Esophagus muscularis mucosa (tissue), 4 donors: Measurements from ENCODE around the gene ACSS1. TPM values are rescaled to one million over a fixed set of nuclear protein-coding genes. Genes with fewer than 3 reads are reported as not detected.

Source experiments
- DNase-seq: peaks from one replicate; pipeline ENCODE4 v3.0.0-alpha.2; 2017; ENCODE audit errors: extremely low spot score
- H3K27ac ChIP-seq, 4 donors: fragments of 200-600 bp; sonication (generic); replicated peaks in 1 of 4; 1 replicate in 3 of 4; 2 replicates in 1 of 4; pipeline ENCODE4 v1.5.1; 2016 to 2019; ENCODE audit warnings: mild to moderate bottlenecking in 1 of 4
- H3K27me3 ChIP-seq, 4 donors: fragments of 200-600 bp; sonication (generic); one replicate each; pipeline versions ENCODE4 v1.5.1 to v1.6.0; 2016 to 2019
- H3K36me3 ChIP-seq, 4 donors: fragments of 200-600 bp; sonication (generic); one replicate each; pipeline ENCODE4 v1.5.1; 2016 to 2019
- H3K4me1 ChIP-seq, 4 donors: fragments of 200-600 bp; sonication (generic); one replicate each; pipeline ENCODE4 v1.5.1; 2016 to 2019
- H3K4me3 ChIP-seq, 4 donors: fragments of 200-600 bp; sonication (generic); 1 replicate in 2 of 4; 2 replicates in 2 of 4; pipeline ENCODE4 v1.5.1; 2016 to 2019; ENCODE audit warnings: mild to moderate bottlenecking in 4 of 4, moderate library complexity in 1 of 4
- H3K9me3 ChIP-seq, 4 donors: fragments of 200-600 bp; sonication (generic); 1 replicate in 3 of 4; 2 replicates in 1 of 4; pipeline ENCODE4 v1.5.1; 2016 to 2019
- CTCF ChIP-seq, 3 experiments: fragments of 200-600 bp in 2 of 3; fragments of 450-650 bp in 1 of 3; sonication (generic) in 2 of 3; IDR thresholded peaks; one replicate each; pipeline ENCODE4 v1.5.1; 2017 to 2019; ENCODE audit warnings: antibody characterized with exemption in 3 of 3, mild to moderate bottlenecking in 2 of 3, moderate library complexity in 1 of 3
- EP300 ChIP-seq: sonication (generic); formaldehyde crosslinking; IDR thresholded peaks from one replicate; pipeline ENCODE4 v1.6.1; 2017; ENCODE audit warnings: antibody characterized with exemption
- POLR2A ChIP-seq: fragments of 450-650 bp; IDR thresholded peaks from one replicate; pipeline ENCODE4 v1.6.1; 2017; ENCODE audit warnings: antibody characterized with exemption, moderate library complexity, mild to moderate bottlenecking, low read depth
- POLR2AphosphoS5 ChIP-seq, 2 donors: sonication (generic); formaldehyde crosslinking; IDR thresholded peaks; one replicate each; pipeline ENCODE4 v1.6.1; 2017; ENCODE audit warnings: antibody characterized with exemption in 2 of 2
- WGBS: methylation state at CpG from one replicate; pipeline ENCODE4 v1.1.5; 2018; 5-methylcytosine and 5-hydroxymethylcytosine counted together
- intact Hi-C: fragments of 100-400 bp; cut with DNase I; formaldehyde crosslinking; loops from one replicate; pipeline ENCODE4 v1.15.1; 2023
- total RNA-seq, 4 donors: library from RNA; depleted of rRNA; stranded (reverse); fragments of >200 nt; gene quantifications; one replicate each; pipeline versions ENCODE4 v1.1.0 to v1.2.1, GENCODE V29; 2016

ACSS1 gene
- total RNA-seq, 4 donors from 2014 or later: 36.6 to 154 (median 65.3) TPM

GRCh38 chr20:25040438-25040831, 17.5 kb downstream of the ACSS1 start:
- peak overlapping the region in 3 of 4 donors; percentile 2 to 28 (median 17) for H3K4me3 ChIP-seq
- intact Hi-C loops: loop anchor here (5.0 kb wide), 1 partner anchor 38 kb away; no protein-coding TSS in a partner anchor
- no peak for DNase-seq

GRCh38 chr20:25039697-25040437, 18.1 kb downstream of the ACSS1 start:
- peak overlapping the region; percentile 83 to 92 (median 88) for H3K27ac ChIP-seq
- WGBS: 21% methylated on average over 9 of the region's 9 CpGs
- peaks cover 0 to 5% (median 0%) of the 10 kb centered on the region in 4 donors for H3K36me3 ChIP-seq
- H3K27me3 ChIP-seq: no peaks in the 10 kb centered on the region
- TF ChIP-seq EP300 (peak; percentile 70), POLR2AphosphoS5 (IDR thresholded peaks at IDR 0.05) (peak; percentile 93 to 97), POLR2A (no peak), CTCF (IDR thresholded peaks at IDR 0.05) (no peak)
- peaks cover 97 to 100% (median 99%) of the 10 kb centered on the region in 4 donors for H3K4me1 ChIP-seq
- H3K4me3 ChIP-seq: peak overlapping the region in 3 of 4 donors; percentile 2 to 28 (median 17)
- DNase-seq: peak; percentile 98
- H3K9me3 ChIP-seq: no peaks in the 10 kb centered on the region
- intact Hi-C loops: loop anchor here (5.0 kb wide), 1 partner anchor 38 kb away; no protein-coding TSS in a partner anchor

More at GRCh38 chr20:25040438-25040831, 17.5 kb downstream of the ACSS1 start:
- TF ChIP-seq CTCF (IDR thresholded peaks at IDR 0.05) (no peak), EP300 (no peak), POLR2AphosphoS5 (IDR thresholded peaks at IDR 0.05) (peak in 1 of 2 donors; percentile 49), POLR2A (no peak)
- H3K27ac ChIP-seq: peak overlapping the region; percentile 83 to 92 (median 88)
- peaks cover 100% of the 10 kb centered on the region in 4 donors for H3K4me1 ChIP-seq
- no peaks in the 10 kb centered on the region for H3K27me3 ChIP-seq
- H3K36me3 ChIP-seq: peaks cover 0 to 11% (median 4%) of the 10 kb centered on the region in 4 donors
- 26% methylated on average over 6 of the region's 6 CpGs for WGBS
- no peaks in the 10 kb centered on the region for H3K9me3 ChIP-seq

GRCh38 chr20:25038591-25039015, 19.3 kb downstream of the ACSS1 start:
- intact Hi-C loops: no loop called here
- TF ChIP-seq POLR2AphosphoS5 (IDR thresholded peaks at IDR 0.05): no peak
- no peak for TF ChIP-seq EP300
- no peak for TF ChIP-seq POLR2A
- no peak for TF ChIP-seq CTCF (IDR thresholded peaks at IDR 0.05)
- WGBS: 88% methylated on average over 4 of the region's 6 CpGs

GRCh38 chr20:25038103-25038410, 19.9 kb downstream of the ACSS1 start:
- intact Hi-C loops: no loop called here
- H3K36me3 ChIP-seq: no peaks in the 10 kb centered on the region
- WGBS: 77% methylated on average over 3 of the region's 3 CpGs
- no peak overlapping the region for H3K4me3 ChIP-seq
- no peak for TF ChIP-seq CTCF (IDR thresholded peaks at IDR 0.05)
- TF ChIP-seq POLR2AphosphoS5 (IDR thresholded peaks at IDR 0.05): no peak
- TF ChIP-seq POLR2A: no peak
- TF ChIP-seq EP300: no peak
- no peaks in the 10 kb centered on the region for H3K9me3 ChIP-seq
- no peak for DNase-seq
- peaks cover 94 to 100% (median 98%) of the 10 kb centered on the region in 4 donors for H3K4me1 ChIP-seq
- H3K27ac ChIP-seq: peak overlapping the region; percentile 83 to 92 (median 88)
- no peaks in the 10 kb centered on the region for H3K27me3 ChIP-seq

More at GRCh38 chr20:25038591-25039015, 19.3 kb downstream of the ACSS1 start:
- H3K27me3 ChIP-seq: no peaks in the 10 kb centered on the region
- peaks cover 94 to 100% (median 98%) of the 10 kb centered on the region in 4 donors for H3K4me1 ChIP-seq
- no peak for DNase-seq
- H3K9me3 ChIP-seq: no peaks in the 10 kb centered on the region
- H3K36me3 ChIP-seq: no peaks in the 10 kb centered on the region
- H3K4me3 ChIP-seq: no peak overlapping the region
- H3K27ac ChIP-seq: peak overlapping the region; percentile 83 to 92 (median 88)
